GM12801 (cell line): ENCODE measurements around the gene FAM200C.

ENCODE experiments used
- TF ChIP-seq, protein P1 (sequence below): IDR thresholded peaks from one replicate; pipeline ENCODE4 v1.5.1; 2011; ENCODE audit warnings: control low read depth; ENCODE audit not compliant: insufficient read length; ENCODE audit errors: extremely low read depth

Gene FAM200C

DNA sequence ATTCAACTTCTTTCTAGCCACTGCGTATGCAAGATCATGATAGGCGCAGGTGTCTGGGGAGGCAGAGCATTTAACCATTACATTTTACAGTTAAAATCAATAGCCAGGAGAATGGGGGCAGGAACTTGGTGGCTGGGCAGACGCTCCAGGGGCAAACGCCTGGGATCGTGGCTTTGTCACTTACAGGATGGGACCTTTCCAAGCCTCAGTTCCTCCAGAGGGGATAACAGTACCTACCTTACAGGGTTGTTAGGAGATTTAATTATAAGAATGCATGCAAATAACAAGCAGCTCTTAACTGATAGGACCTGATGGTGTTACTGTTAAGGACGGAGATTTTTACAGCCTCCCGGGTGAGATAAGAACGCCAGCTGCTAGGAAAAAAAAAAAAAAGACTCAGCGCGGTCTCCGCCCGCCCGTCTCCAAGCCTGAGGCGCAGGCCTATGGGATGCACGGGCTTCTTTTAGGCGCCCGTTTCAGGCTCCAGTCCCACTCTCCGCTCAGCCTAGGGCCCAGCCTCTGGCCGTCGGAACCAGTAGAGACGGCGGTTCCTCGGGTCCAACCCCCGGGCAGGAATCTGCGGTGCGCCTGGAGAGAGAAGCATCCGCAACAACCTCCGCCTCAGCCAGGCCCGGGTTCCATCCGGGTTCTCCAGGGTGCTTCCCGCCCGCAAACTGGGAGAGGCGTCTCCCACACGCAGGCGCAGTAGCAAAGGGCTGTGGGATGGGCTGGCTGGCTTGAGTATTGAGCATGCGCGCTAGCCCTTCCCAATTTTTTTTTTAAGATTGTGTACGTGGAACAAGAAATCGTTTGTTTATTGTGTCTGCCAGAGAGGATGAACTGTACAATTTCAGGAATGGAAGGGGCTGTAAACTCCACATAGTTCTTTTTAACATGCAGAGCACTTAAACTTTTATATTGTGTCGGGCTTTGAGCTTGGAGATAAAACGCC lies at the start of gene FAM200C:
TSS of gene FAM200C (minus strand) at position 653 of the 952 bp plus-strand sequence. CDS start 4,564 bp downstream, outside the sequence.
- TF ChIP-seq, protein P1, sequence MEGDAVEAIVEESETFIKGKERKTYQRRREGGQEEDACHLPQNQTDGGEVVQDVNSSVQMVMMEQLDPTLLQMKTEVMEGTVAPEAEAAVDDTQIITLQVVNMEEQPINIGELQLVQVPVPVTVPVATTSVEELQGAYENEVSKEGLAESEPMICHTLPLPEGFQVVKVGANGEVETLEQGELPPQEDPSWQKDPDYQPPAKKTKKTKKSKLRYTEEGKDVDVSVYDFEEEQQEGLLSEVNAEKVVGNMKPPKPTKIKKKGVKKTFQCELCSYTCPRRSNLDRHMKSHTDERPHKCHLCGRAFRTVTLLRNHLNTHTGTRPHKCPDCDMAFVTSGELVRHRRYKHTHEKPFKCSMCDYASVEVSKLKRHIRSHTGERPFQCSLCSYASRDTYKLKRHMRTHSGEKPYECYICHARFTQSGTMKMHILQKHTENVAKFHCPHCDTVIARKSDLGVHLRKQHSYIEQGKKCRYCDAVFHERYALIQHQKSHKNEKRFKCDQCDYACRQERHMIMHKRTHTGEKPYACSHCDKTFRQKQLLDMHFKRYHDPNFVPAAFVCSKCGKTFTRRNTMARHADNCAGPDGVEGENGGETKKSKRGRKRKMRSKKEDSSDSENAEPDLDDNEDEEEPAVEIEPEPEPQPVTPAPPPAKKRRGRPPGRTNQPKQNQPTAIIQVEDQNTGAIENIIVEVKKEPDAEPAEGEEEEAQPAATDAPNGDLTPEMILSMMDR: no peak

DNA sequence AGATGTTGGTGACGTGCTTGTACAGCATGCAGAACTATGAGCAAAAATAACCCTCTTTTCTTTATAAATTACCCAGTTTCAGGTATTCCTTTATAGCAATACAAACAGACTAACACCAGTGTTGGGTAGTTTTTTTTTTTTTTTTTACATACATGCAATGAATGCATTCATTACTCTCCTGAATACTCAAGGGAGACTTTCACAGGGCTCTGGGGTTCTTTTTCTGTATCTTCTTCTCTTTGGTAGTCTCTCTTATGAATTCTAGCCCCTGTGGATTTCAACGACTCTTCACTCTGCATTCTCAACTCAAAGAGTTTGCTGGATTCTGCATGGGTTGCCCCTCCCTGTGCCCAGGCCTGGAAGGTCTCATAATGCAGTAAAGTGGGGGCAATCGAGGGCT lies 49.6 kb upstream of the FAM200C start:
- TF ChIP-seq, protein P1: no peak

DNA sequence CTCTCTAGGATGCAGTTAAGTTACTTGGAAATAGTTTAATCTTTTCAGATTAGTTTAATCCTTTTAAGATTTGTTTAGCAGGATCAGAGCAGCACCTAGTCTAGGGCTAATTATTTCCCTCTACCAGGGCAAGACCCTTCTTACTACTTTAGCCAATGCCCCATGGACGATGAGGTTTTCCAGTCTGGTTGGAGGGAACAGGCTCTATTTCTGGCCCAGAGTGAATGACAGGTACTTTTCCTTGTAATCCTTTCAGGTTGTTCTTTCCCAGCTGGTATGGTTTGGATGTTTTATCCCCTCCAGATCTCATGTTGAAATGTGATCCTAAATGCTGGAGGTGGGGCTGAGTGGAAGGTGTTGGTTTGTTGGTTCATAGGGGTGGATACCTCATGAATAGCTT lies 49.0 kb upstream of the FAM200C start:
- TF ChIP-seq, protein P1: no peak

DNA sequence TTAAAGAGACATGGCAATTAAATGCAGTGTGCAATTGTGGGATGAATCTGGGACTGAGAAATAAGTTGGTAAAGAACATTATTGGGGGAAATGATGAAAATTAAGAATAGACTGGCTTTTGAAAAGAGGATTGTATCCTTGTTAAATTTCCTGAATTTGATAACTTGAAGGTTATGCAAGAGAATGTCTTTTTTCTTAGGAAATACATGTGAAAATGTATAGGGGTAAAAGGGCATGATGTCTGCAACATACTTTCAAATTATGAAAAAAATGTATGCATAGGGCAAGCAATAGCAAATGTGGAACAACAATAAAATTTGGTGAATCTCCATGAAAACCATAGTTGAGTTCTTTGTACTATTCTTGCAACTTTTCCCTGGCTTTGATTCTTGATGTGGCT lies 45.9 kb upstream of the FAM200C start:
- TF ChIP-seq, protein P1: no peak

DNA sequence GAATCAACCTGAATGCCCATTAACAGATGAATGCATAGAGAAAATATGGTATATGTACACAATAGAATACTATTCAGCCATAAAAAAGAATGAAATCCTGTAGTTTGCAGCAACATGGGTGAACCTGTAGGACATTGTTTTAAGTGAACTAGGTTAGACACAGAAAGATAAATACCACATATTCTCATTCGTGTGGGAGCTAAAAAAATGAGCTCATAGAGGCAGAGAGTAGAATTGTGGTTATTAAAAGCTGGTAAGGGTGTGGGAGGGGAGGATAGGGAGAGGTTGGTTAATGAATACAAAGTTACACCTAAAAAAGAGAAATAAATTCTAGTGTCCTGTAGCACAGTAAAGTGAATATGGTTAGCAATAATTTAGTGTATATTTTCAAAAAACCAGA lies 45.3 kb upstream of the FAM200C start:
- TF ChIP-seq, protein P1: no peak

DNA sequence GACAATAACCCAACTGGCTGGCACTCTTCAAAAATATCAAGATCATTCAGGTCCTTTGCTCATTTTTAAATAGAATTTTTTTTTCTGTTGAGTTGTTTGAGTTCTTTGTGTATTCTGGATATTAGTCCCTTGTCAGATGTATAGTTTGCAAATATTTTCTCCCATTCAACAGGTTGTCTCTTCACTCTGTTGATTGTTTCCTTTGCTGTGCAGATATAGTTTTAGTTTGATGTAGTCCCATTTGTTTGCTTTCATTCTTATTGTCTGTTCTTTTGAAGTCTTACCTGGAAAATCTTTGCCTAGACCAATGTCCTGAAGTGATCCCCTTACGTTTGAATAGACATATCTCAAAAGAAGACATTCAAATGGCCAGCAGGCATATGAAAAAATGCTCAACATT lies 44.6 kb upstream of the FAM200C start:
- TF ChIP-seq, protein P1: no peak

DNA sequence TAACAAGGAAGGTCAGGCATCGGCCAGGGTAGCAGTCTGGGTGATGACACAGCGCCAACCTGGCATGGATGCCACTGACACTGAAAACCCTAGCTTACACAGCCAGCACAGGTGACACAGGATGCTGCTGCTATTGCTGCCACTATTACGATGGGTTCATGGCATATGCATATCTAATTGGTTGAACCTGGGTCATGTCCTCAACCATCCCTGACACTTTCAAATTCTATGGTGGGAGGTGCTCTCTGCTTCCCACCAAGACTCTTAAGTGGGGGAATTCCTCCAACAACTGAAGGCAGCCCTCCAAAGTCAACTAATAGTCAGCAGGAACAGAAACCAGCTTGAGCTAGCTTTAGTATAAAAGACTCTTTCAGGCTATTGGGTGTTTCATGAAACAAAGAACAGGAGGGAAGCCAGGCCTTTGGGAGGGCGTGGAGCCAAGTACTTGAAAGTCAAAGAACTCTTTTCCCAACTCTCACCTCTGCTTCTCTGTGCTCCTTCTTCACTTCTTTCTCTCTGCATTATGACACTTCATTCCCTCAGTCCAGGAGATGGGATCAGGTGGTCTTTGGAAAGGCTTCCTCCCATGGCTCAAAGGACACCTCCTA lies 43.1 kb upstream of the FAM200C start:
- TF ChIP-seq, protein P1: no peak
